ENCODE results near the gene ADGRG6. TPM values are rescaled to one million over a fixed set of nuclear protein-coding genes. Genes with fewer than 3 reads are reported as not detected.

ADGRG6 gene
- total RNA-seq, 1 donor from 2014 or later: 0.39 TPM

DNA sequence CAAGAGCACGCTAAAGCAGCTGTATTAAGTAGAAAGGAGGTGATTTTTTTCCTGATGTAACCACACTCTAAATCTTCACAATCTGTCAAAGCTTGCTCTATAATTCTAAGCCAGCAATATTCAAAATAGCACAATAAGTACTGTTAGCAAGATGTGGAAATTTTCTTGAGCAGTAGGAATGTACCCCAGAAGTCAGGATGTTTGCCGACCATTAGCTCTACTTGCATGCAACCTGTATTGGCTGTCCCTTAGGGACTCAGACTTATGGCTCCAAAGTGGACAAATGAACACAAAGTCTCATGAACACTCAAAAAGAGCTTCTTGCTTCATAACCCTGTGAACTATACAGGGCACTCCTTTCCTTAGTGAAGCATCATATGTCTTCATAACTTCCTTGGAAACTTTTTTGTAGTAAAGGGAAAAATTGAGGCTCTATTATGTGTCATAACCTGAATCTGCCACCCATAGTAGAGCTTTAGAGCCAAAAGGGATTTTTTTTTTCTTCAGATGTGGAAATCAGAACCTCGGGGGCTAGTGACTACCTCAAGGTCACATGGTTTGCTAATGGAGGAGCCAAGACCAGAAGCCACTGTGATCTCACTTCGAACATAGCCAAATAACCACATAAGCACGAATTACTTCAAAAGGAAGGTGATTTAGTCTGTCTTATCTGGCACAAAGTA is 54.5 kb downstream of the ADGRG6 start:
- H2AFZ ChIP-seq (replicated peaks): no peak overlapping the region
- H3K36me3 ChIP-seq: no peaks in the 10 kb centered on the region
- H4K20me1 ChIP-seq (ENCODE audit: low read depth): no peaks in the 10 kb centered on the region
- no peak overlapping the region for H3K4me2 ChIP-seq
- Mint-ChIP-seq H3K36me3 (no peaks in the 10 kb centered on the region), H3K9me3 (peaks cover 5% of the 10 kb centered on the region), H3K4me3 (no peak overlapping the region), H3K27ac (no peak overlapping the region), H3K27me3 (ENCODE audit: insufficient read depth, low read depth) (no peaks in the 10 kb centered on the region), H3K4me1 (peaks cover 2% of the 10 kb centered on the region)
- H3F3A ChIP-seq (ENCODE audit: low read depth): no peaks in the 10 kb centered on the region
- no peaks in the 10 kb centered on the region for H3K9me3 ChIP-seq (ENCODE audit: low read depth)
- DNase-seq (ENCODE audit: low spot score): no peak
- TF ChIP-seq EZH2 (IDR thresholded peaks at IDR 0.05) (no peak), EZH2phosphoT487 (IDR thresholded peaks at IDR 0.05) (no peak)
- TF ChIP-seq, protein P1, sequence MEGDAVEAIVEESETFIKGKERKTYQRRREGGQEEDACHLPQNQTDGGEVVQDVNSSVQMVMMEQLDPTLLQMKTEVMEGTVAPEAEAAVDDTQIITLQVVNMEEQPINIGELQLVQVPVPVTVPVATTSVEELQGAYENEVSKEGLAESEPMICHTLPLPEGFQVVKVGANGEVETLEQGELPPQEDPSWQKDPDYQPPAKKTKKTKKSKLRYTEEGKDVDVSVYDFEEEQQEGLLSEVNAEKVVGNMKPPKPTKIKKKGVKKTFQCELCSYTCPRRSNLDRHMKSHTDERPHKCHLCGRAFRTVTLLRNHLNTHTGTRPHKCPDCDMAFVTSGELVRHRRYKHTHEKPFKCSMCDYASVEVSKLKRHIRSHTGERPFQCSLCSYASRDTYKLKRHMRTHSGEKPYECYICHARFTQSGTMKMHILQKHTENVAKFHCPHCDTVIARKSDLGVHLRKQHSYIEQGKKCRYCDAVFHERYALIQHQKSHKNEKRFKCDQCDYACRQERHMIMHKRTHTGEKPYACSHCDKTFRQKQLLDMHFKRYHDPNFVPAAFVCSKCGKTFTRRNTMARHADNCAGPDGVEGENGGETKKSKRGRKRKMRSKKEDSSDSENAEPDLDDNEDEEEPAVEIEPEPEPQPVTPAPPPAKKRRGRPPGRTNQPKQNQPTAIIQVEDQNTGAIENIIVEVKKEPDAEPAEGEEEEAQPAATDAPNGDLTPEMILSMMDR (IDR thresholded peaks at IDR 0.05): no peak
- no peaks in the 10 kb centered on the region for H3K27me3 ChIP-seq
- no peak overlapping the region for H3K4me3 ChIP-seq
- no peak overlapping the region for H3K9ac ChIP-seq
- H3K79me2 ChIP-seq (ENCODE audit: low read depth): no peaks in the 10 kb centered on the region
- H3K4me1 ChIP-seq: no peaks in the 10 kb centered on the region
- no peak overlapping the region for H3K27ac ChIP-seq

DNA sequence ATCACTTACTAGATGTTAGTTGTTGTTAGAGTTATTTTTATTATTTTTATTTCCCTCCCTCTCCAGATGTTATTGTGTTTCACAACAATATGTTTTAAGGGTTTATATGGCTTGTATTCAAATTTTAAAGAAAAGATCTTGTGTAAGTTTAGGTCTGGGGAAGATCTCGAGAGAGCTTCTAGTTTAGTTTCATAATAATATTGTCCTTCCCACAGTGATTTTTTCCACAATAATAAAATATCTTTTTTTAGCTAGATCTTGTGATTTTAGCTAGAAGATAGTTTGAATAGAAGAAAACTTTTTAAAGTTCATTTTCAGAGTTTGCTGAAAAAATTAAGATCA is 55.0 kb downstream of the ADGRG6 start:
- no peak overlapping the region for H3K4me3 ChIP-seq
- H3K4me1 Mint-ChIP-seq: peaks cover 2% of the 10 kb centered on the region
- H3K27ac Mint-ChIP-seq: no peak overlapping the region

DNA sequence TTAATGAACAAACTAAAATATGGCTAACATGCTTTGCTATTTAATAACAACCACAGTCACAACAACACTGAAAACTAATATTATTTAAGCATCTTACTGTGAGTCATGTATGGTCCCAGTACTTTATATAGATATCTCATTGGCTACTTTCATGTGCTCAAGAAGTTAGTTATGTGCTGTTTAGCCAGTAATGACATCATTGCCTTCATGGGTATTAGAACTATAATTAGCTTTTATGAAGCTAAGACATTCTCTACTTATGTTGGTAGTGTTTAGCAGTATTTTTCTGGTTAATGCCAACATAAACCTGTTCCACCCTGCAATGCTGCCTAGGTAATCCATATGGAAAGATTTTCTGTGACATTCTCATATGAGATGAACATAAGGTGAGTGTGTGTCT is 56.1 kb downstream of the ADGRG6 start:
- H3K9me3 Mint-ChIP-seq: no peaks in the 10 kb centered on the region
- no peak for DNase-seq (ENCODE audit: low spot score)

More for the DNA sequence above, 55.0 kb downstream of the ADGRG6 start:
- no peak overlapping the region for H3K9ac ChIP-seq
- no peak overlapping the region for H3K27ac ChIP-seq
- TF ChIP-seq, protein P1 (IDR thresholded peaks at IDR 0.05): no peak
- TF ChIP-seq EZH2 (IDR thresholded peaks at IDR 0.05) (no peak), EZH2phosphoT487 (IDR thresholded peaks at IDR 0.05) (no peak)
- H3F3A ChIP-seq (ENCODE audit: low read depth): no peaks in the 10 kb centered on the region
- H3K4me1 ChIP-seq: no peaks in the 10 kb centered on the region
- no peaks in the 10 kb centered on the region for H3K27me3 Mint-ChIP-seq (ENCODE audit: insufficient read depth, low read depth)
- no peaks in the 10 kb centered on the region for H3K79me2 ChIP-seq (ENCODE audit: low read depth)
- H3K4me2 ChIP-seq: no peak overlapping the region
- no peaks in the 10 kb centered on the region for H3K36me3 Mint-ChIP-seq
- no peak for DNase-seq (ENCODE audit: low spot score)
- H4K20me1 ChIP-seq (ENCODE audit: low read depth): no peaks in the 10 kb centered on the region
- H2AFZ ChIP-seq (replicated peaks): no peak overlapping the region
- H3K27me3 ChIP-seq: no peaks in the 10 kb centered on the region
- no peaks in the 10 kb centered on the region for H3K9me3 ChIP-seq (ENCODE audit: low read depth)
- no peaks in the 10 kb centered on the region for H3K36me3 ChIP-seq
- H3K4me3 Mint-ChIP-seq: no peak overlapping the region
- peaks cover 1% of the 10 kb centered on the region for H3K9me3 Mint-ChIP-seq

More for the DNA sequence above, 56.1 kb downstream of the ADGRG6 start:
- Histone ChIP-seq H4K20me1 (ENCODE audit: low read depth) (no peaks in the 10 kb centered on the region), H3K9me3 (ENCODE audit: low read depth) (no peaks in the 10 kb centered on the region), H3K9ac (no peak overlapping the region), H2AFZ (replicated peaks) (no peak overlapping the region), H3K4me3 (no peak overlapping the region), H3K27me3 (no peaks in the 10 kb centered on the region), H3K27ac (no peak overlapping the region), H3K79me2 (ENCODE audit: low read depth) (no peaks in the 10 kb centered on the region), H3F3A (ENCODE audit: low read depth) (no peaks in the 10 kb centered on the region), H3K4me1 (no peaks in the 10 kb centered on the region), H3K4me2 (no peak overlapping the region), H3K36me3 (no peaks in the 10 kb centered on the region)
- Mint-ChIP-seq H3K27me3 (ENCODE audit: insufficient read depth, low read depth) (no peaks in the 10 kb centered on the region), H3K27ac (no peak overlapping the region), H3K4me3 (no peak overlapping the region), H3K36me3 (no peaks in the 10 kb centered on the region), H3K4me1 (peaks cover 2% of the 10 kb centered on the region)
- no peak for TF ChIP-seq EZH2phosphoT487 (IDR thresholded peaks at IDR 0.05)
- TF ChIP-seq EZH2 (IDR thresholded peaks at IDR 0.05): no peak
- TF ChIP-seq, protein P1 (IDR thresholded peaks at IDR 0.05): no peak
